Mucosa of gallbladder (tissue), 1 donor: ENCODE results near the gene SYT17. TPM values are rescaled to one million over a fixed set of nuclear protein-coding genes. Genes with fewer than 3 reads are reported as not detected.

Experiments
- DNase-seq: peaks from one replicate; pipeline ENCODE4 v3.0.0-alpha.2; 2020; ENCODE audit warnings: low spot score
- total RNA-seq: library from RNA; stranded (reverse); gene quantifications from one replicate; pipeline ENCODE4 v1.2.1, GENCODE V29; 2021
- donor health status: DM: no; HTN: no; CAD: no.

Gene SYT17
- total RNA-seq, 1 donor from 2014 or later = 4.0 TPM

DNA sequence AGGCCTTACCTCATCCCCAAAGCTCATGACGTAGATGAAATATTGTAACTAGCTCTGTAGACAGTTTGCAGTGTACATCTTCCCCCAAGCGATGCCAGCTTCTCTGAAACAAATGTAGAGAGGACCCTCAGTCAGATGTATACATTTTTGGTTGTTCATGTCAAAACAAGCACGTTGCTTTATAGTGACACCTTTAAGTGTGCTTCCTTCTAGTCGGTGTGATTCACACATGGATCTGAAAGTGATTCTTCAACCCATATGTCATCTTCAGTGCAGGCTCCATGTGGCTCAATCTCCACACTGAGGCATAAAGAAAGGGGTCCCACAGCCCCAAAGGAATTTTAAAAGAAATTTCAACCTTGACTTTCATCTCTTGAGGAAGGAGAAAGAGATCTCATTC, 86.6 kb downstream of the SYT17 start:
- no peak for DNase-seq

DNA sequence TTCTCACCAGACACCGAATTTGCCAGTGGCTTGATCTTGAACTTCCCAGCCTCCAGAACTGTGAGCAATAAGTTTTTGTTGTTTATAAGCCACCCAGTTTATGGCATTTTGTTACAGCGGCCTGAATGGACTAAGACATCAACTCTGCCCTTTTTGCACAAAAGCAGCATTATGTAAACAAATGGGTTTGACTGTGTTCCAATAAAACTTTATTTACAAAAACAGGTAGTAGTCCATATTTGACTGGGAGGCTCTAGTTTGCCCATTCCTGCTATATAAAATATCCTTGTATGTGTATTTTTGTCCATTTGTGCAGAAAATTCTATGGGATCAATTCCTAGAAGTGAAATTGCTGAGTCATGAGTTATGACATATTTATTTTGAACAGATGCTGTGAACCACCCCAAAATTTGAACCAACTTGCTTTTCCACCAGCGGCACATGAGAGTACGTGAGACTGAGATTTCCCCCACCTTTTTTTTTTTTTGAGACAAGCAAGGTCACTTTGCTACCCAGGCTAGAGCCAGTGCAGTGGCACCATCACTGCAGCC, 96.2 kb downstream of the SYT17 start:
- DNase-seq = no peak

DNA sequence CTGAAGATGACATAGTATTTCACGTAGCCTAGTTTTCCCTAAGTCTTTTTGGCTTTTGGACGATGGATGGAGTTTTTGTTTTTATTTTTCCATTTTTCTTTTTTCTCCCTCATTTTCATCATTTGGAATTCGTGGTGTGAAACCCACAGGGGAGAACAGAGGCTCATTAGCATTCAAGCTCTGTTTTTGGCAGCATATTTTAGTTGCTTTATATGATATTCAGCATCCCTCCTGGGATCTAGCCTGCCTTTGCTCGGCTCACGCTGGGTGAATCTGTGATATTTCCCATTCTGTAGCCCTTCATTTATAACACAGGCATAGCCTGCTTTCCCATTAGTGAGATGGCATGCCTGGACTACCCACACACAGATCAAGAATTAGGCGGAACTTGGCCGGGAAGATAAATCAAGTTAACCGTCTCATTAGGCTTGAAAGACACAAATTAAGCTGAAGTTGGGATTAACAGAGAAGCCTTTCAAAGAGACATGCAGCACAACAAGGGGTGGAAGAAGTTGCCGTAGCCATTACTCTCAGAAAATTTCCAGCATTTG, 97.4 kb downstream of the SYT17 start:
- DNase-seq = no peak

DNA sequence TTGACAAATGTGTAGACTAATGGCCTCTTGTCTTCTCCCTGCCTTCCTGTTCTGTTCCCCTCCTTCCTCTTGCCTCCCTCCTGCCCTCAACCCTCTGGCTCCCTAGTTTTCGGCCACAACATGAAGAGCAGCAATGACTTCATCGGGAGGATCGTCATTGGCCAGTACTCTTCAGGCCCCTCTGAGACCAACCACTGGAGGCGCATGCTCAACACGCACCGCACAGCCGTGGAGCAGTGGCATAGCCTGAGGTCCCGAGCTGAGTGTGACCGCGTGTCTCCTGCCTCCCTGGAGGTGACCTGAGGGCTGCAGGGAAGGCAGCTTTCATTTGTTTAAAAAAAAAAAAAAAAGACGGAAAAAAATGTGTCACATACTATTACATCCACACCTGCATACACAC, 98.7 kb downstream of the SYT17 start:
- no peak for DNase-seq

DNA sequence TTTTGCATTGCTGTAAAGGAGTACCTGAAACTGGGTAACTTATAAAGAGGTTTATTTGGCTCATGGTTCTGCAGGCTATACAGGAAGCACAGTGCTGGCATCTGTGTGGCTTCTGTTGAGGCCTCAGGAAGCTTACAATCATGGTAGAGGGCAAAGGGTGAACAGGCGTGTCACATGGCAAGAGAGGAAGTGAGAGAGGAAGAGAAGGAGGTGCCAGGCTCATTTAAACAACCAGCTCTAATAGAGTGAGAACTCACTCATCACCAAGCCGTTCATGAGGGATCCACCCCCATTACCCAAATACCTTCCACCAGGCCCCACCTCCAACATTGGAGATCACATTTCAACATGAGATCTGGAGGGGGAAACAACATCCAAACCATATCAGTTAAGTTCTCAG, 101.1 kb downstream of the SYT17 start:
- no peak for DNase-seq

DNA sequence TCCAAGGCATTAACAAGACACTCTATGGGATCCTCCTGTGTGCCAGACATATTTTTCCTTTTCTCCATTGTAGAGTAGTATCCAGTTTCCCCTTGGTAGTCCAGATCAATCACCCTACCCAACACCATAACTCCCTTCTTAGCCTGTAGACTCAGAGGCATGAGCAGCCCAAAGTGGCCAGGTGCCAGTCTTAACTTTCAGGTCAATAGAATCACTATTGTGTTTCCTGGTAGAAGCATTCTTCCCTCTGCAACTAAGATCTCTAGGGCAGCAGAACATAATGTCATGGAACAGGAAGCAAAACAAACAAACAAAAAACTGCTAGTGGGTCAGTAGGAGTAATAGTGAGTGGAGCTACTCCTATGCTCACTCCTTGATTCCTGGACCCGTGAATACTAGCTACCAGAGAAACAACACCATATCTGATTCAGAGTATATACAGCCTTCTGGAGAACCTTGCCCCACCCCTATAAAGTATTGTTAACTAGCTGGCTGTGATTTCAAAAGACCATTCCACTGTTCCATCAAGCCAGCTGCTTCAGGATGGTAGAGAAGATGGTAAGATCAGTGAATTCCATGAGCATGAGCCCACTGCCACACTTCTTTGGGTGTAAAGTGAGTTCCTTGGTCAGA, 106.2 kb downstream of the SYT17 start:
- DNase-seq = peak; percentile 49

DNA sequence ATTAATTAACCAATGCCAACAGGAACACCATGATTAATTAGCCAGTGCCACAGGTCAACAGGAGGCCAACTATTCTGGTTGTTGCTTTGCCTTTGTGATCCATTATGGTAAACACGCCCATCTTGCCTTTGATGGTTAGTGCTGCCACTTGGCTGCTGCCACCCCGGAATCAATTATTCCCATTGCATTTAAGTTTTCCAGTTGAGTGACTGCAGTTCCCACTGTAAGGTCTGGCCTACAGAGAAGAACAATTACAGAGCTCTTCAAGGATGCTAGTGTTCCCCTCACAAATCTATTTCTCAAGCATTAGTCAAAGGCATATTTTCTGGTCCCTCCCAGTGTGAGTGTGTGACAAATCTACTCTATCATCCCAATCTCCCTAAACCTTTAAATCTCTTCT, 110.4 kb downstream of the SYT17 start:
- DNase-seq = no peak

DNA sequence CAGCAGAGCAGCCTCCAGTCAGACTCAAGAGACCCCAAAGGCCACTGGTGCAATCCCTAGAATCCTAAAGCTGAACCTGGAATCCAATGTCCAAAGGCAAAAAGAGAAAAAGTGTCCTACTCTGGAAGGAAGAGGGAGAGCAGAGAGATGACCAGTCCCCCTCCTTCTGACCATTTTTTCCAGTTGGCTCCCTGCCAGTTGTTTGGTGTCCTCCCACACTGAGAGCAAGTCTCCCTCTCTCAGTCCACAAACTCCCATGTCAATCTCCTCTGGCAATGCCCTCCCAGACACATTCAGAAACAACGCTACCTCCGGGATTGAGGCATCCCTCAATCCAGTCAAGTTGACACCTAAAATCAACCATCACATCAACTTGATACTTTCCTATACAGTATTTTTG, 113.2 kb downstream of the SYT17 start:
- DNase-seq = no peak

DNA sequence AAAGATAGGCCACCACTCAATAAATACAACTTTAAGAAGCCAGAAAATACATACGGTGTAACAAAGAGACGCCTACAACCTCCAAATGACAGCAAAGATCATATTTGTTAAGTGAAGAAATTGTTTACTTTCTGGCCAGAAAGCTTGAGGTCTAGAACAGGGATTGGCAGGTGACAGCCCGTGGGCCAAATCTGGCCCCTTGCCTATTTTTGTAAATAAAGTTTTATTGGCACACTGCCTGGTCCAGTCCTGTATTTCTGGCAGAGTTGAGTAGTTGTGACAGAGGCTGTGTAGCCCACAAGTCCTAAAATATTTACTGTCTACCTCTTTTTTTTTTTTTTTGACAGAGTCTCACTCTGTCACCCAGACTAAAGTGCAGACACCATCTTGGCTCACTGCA, 114.1 kb downstream of the SYT17 start:
- no peak for DNase-seq

DNA sequence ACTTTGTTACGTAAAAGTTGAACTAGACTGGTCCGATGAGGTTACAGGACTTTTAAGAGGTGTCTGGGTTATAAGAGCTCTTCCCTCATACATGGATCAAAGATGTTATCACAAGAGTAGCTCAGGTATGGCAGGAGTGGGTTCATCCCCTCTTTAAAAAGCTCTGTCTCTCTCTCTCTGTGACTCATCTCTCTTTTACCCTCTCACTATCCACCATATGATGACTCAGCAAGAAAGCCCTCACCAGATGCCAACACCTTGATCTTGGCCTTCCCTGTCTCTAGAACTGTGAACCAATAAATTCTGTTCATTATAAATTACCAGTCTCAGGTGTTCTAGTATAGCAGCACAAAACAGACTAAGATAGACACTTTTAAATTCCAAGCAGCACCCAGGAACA, 115.6 kb downstream of the SYT17 start:
- no peak for DNase-seq

DNA sequence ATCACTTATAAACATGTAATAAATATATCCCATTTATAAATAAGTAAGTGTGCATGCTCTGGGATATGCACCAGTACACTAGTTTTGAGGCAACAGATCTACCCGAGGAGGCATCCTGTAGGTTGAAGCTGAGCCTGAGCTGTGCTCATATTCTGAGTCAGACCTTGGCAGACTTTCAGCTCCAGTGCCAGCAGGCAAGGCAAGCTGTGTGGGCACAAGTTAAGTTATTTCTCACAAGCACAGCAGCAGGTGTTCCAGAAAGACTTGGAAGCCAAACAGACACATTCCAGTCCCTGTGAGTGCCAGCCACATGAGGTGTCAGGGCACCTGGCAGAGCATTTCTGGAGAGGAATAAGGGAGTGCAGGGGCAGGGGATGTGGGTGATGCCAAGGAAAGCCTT, 116.2 kb downstream of the SYT17 start:
- DNase-seq = peak; percentile 75

DNA sequence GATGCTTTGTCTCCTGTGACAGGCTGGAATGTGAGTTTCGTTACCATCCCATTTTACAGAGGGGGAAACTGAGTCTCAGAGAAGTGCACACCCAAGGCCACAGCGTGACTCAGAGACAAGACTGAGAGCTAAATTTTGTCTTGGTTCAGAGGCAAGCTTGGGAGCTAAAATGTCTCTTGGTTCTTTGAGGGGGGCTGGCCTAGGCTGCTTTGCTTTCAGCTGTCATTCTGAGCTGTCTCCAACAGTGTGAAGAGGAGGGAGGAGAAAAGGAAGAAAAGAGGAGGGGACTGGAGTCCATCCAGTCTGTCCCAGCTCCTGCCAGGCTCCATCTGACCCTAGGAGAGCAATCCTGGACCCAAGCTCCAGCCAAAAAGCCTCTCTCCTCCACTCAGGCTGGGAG, 117.4 kb downstream of the SYT17 start, which contains the start of gene CLEC19A:
TSS of gene CLEC19A (plus strand) at position 301 of the 400 bp plus-strand sequence. CDS start 121 bp downstream, outside the sequence.
- DNase-seq = no peak

DNA sequence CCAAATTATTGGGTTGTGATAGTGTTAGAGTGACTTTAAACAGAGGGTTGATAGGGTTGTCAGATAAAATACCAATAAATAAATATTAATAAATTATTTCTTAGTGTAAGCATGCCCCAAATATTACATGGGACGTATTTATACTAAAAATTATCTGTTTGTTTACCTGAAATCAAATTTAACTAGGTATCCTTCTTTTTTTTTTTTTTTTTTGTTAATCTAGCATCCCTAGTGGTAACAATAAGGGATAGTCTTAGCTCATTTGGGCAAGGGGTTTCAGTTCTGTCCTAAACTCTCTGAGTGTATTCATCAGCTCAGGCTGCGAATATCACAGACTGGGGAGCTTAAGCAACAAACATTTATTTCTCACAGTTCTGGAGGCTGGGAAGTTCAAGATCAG, 118.8 kb downstream of the SYT17 start:
- DNase-seq = no peak

DNA sequence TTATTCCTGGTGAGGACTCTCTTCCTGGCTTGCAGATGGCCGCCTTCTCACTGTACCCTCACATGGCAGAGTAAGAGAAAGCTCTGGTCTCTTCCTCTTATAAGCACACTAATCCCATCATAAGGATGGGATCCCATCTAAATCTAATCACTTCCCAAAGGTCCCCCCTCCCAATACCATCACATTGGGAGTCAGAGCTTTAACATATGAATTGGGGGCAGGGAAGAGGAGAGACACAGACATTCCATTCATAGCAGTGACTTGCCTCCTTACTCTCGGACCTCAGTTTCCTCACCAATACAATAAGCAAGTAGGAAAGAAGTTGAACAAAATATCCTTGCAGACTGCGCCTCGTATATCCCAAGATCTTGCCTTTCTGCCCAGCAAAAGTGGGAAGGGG, 119.2 kb downstream of the SYT17 start:
- no peak for DNase-seq

DNA sequence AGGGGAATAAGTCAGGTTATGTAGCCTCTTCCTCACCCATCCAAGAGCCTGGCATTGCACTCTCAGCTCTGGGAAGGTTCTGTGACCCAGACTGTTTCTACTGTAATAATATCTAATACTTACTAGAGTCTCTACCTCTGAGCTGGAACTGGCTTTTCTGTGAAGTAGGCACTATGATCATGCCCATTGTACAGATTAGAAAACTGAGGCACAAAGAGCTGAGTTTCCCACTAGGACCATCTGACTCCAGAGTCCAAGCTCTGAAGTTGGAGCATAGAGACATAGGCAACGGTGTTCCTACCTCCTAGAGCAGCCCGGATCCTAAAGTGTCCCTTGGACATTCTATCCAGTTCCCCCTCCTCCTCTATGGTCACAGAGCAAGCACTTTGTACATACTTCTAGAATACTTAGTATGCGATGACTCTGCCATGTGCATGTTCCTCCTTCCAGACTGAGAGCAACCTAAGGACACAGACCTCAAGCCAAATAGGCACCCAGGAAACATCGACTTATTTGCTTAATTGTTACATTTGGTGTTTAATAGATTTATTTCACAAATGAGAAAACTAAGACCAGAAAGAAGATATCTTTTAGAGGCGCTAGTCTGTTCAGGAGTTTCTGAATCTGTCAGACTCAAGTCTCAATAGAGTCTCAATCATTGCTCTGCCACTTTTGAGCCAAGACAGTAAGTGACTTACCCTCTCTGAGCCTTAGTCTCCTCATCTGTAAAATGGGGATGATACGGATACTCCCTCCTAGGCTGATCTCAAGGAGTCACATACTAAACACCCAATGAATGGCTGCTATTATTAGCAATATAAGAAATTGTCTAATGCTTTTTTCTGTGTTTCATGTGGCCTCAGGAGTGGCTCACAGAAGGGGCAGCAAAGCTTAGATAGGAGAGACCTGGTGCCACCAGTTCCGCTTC, 121.1 kb downstream of the SYT17 start:
- DNase-seq = no peak

DNA sequence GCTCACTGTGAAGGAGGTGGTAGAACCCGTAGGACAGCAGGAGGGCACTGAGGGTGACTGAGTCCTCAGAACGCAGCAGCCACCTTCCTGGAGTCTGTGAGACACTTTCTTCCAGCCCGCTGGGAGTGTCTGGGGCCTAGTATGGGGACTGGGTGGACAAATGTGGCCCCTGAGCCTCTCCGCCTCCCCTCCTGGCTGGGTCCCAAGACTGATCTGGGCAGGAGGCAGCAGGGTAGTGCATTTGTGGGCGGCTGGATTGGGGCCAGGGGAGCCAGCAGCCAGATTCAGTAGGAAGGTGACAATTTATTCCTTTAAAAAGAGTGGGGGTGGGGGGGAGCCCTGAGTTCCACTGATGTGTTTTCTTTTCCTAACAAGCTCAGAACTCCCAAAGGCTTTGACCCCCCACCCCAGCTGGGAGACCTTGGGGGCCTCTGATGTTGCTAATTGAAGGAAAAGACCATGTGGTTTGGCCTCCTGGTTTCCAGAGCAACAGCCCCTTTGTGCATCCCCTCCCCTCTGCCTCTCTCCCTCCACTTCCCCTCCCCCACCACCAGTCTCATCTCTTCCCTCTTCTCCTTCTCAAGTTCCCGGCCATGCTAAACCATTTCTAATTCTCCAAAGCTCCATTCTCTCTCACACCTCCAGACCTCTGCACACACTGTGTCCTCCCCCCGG, 121.9 kb downstream of the SYT17 start:
- no peak for DNase-seq

DNA sequence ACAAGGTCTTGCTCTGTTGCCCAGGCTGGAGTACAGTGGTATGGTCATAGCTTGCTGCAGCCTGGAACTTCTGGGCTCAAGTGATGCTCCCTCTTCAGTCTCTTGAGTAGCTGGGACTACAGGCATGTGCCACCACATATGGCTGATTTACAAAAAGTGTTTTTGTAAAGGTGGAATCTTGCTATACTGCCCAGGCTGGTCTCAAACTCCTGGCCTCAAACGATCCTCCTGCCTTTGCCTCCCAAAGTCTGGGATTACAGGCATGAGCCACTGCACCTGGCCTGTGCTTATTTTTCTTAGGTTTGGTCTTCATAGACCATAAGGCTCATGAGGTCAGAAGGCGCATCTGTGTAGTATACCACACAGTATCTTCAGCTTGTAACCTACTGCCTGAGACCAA, 122.8 kb downstream of the SYT17 start:
- no peak for DNase-seq

DNA sequence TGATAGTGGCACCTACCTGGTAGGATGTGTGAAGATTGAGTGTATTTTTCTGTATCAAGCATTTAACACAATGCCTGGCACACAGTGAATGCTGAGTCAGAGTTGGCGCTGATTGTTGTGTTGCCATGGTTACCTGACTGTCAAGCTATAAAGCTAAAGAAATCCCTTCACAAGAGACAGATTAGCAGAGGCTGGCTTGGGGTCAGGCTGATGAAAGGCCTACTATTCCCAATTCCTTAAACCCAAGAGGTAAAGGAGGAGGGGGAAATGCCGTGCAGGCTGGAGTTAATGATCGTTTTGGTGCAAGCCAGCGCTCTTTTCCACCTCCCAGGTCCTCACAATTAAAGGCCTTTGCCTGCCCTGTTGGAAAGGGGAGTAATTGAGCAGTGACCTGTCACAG, 123.4 kb downstream of the SYT17 start:
- no peak for DNase-seq

DNA sequence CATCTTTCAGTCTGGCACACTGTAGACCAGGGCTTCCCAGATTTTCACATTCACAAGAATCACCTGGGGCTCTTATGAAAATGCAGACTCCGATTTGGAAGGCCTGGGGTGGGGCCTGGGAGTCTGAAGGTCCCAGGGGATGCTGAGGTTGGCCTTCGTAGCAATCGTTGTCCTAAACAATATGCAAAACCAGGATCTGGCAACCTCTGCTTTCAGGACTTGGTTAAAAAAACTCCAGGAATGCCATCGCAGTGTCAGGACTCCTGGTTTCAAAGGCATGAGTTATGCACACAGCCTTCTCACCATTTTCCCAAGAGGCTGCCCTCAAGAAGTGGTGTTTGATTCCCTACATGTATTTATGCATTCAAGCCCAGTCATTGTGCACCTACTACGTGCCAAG, 124.1 kb downstream of the SYT17 start:
- no peak for DNase-seq

DNA sequence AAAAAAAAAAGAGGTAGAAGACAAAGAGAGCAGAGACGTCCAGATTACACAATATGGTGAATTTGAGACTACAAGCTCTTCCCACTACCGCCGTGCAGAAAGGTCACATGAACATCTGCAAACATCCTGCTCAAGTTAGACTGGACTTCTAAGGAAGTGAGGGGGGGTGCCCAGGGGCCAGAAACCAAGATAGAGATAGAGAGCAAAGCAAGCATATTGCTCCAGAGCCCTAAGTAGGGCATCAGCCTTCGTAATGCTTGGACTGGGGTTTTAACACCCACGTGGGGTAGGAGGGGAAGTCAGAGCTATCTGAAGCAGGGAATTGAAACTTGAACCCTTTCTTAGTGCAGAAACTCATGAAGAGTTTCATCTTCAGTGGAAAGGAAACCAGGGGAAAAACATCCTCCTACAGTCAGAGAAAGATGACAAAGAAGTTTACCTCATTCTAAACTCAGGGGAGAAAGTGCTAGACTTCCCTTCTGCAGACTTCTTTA, 126.2 kb downstream of the SYT17 start:
- peak; percentile 61 for DNase-seq

DNA sequence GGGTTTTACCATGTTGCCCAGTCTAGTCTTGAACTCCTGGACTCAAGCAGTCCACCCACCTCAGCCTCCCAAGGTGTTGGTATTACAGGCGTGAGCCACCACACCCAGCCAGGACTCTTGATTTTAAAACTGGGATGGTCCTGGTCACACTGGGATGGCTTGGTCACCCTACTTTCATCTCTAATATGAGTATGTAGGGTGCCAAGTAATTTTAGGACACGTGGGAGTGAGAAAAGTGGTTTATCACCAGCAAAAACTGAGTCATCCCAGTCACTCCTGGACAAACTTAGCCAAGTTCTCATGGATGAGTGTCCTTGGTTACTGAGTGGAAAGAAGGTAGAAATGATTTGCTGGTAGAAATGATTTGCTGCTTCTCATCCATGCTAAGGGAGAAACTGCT, 127.4 kb downstream of the SYT17 start:
- DNase-seq = no peak

DNA sequence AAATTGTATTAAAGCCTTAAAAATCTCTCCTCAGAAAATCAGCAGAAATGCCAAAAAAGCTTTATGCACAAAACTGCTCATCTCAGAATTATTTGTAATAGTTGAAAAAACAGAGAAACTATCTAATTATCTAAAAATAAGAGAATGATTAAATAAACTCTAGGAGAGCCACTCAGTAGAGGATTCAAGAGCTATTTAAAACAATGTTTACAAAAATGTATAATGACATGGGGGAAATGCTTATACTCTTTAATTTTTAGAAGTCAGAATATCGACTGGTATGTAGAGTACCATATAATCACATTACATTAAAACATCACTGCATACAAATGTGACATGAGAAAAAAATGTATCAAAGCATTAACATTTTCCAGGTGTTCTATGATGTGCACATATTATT, 129.4 kb downstream of the SYT17 start:
- DNase-seq = no peak
